Endodermal cell (in vitro differentiated cells): ENCODE results near the gene ASZ1. TPM values are rescaled to one million over a fixed set of nuclear protein-coding genes. Genes with fewer than 3 reads are reported as not detected.

Source experiments
- DNase-seq: peaks from one replicate; pipeline ENCODE4 v3.0.0-alpha.2; 2017
- H3K27ac ChIP-seq: 2 replicates; pipeline ENCODE4 v1.5.1; 2013; ENCODE audit warnings: mild to moderate bottlenecking, low read depth, low read length, moderate library complexity
- H3K27me3 ChIP-seq: 2 replicates; pipeline ENCODE4 v1.6.1; 2013; ENCODE audit warnings: mild to moderate bottlenecking, low read length, moderate library complexity; ENCODE audit not compliant: insufficient read depth, control insufficient read depth, poor library complexity, severe bottlenecking
- H3K36me3 ChIP-seq: 2 replicates; pipeline ENCODE4 v1.7.0; 2013; ENCODE audit warnings: mild to moderate bottlenecking, low read length, moderate library complexity; ENCODE audit not compliant: control insufficient read depth, insufficient read depth
- H3K4me1 ChIP-seq: one replicate; pipeline ENCODE4 v1.7.0; 2013; ENCODE audit warnings: low read length; ENCODE audit not compliant: control insufficient read depth, insufficient read depth
- H3K4me3 ChIP-seq: 2 replicates; pipeline ENCODE4 v1.5.1; 2013; ENCODE audit warnings: mild to moderate bottlenecking, low read length, moderate library complexity
- H3K9ac ChIP-seq: 2 replicates; pipeline ENCODE4 v1.6.1; 2013; ENCODE audit warnings: mild to moderate bottlenecking, low read length, moderate library complexity; ENCODE audit not compliant: poor library complexity, severe bottlenecking; ENCODE audit errors: extremely low read depth
- H3K9me3 ChIP-seq: 2 replicates; pipeline ENCODE4 v1.6.1; 2013; ENCODE audit warnings: mild to moderate bottlenecking, low read length, moderate library complexity; ENCODE audit not compliant: control insufficient read depth
- H3K27ac Mint-ChIP-seq: 2 replicates; pipeline ENCODE4 v1.8.0; 2020; ENCODE audit warnings: mixed read lengths
- H3K27me3 Mint-ChIP-seq: 2 replicates; pipeline ENCODE4 v1.8.0; 2021; ENCODE audit warnings: mild to moderate bottlenecking, mixed read lengths; ENCODE audit not compliant: insufficient read depth
- H3K36me3 Mint-ChIP-seq: 2 replicates; pipeline ENCODE4 v1.8.0; 2020; ENCODE audit warnings: low read depth, mixed read lengths
- H3K4me1 Mint-ChIP-seq: 2 replicates; pipeline ENCODE4 v1.8.0; 2020; ENCODE audit warnings: mixed read lengths
- H3K4me3 Mint-ChIP-seq: 2 replicates; pipeline ENCODE4 v1.8.0; 2020; ENCODE audit warnings: mild to moderate bottlenecking, moderate library complexity, mixed read lengths
- H3K9me3 Mint-ChIP-seq: 2 replicates; pipeline ENCODE4 v1.8.0; 2020; ENCODE audit warnings: mild to moderate bottlenecking, mixed read lengths
- CTCF ChIP-seq: fragments of 200-600 bp; sonication (generic); conservative IDR thresholded peaks from 2 replicates; pipeline ENCODE4 v1.5.0; 2021; ENCODE audit warnings: antibody characterized with exemption, mild to moderate bottlenecking
- WGBS, 2 experiments: methylation state at CpG; one replicate each; pipeline versions ENCODE4 v1.1.5 to v1.1.7; 2013; ENCODE audit warnings: missing lambda C conversion rate in 2 of 2, mixed read lengths in 1 of 2; ENCODE audit not compliant: insufficient coverage in 1 of 2, insufficient read length in 1 of 2; 5-methylcytosine and 5-hydroxymethylcytosine counted together
- total RNA-seq, 2 donors: library from RNA; stranded (reverse); fragmentation: NEBNext Ultra II Directional in 1 of 2; extraction: Animal tissue kit (Norgen Biotek cat#: 25700) in 1 of 2; gene quantifications; 2 replicates in 1 of 2; 3 replicates in 1 of 2; pipeline ENCODE4 v1.2.1, GENCODE V29; 2021

Gene ASZ1
- total RNA-seq, 2 donors from 2014 or later: not detected

- no peaks in the 10 kb centered on the region for H3K36me3 ChIP-seq
- no peak overlapping the region for H3K4me3 ChIP-seq
- no peak overlapping the region for H3K27ac ChIP-seq
- TF ChIP-seq CTCF: no peak
- H3K4me1 ChIP-seq: no peaks in the 10 kb centered on the region
- 90 to 100% methylated on average over 1 of the region's 1 CpG for WGBS, 2 experiments
- no peaks in the 10 kb centered on the region for H3K27me3 ChIP-seq
- no peaks in the 10 kb centered on the region for H3K9me3 ChIP-seq
- H3K9me3 Mint-ChIP-seq: peaks cover 2% of the 10 kb centered on the region
- H3K4me3 Mint-ChIP-seq: no peak overlapping the region
- no peaks in the 10 kb centered on the region for H3K36me3 Mint-ChIP-seq
- H3K27me3 Mint-ChIP-seq: no peaks in the 10 kb centered on the region
- no peak overlapping the region for H3K9ac ChIP-seq
- DNase-seq: no peak
- no peak overlapping the region for H3K27ac Mint-ChIP-seq
- H3K4me1 Mint-ChIP-seq: peaks cover 7% of the 10 kb centered on the region
These were observed 33.5 kb downstream of the ASZ1 start for GRCh38 chr7:117393781-117394180.

GRCh38 chr7:117389871-117390270 lies 37.4 kb downstream of the ASZ1 start:
- Histone ChIP-seq H3K4me3 (no peak overlapping the region), H3K27me3 (no peaks in the 10 kb centered on the region), H3K27ac (no peak overlapping the region), H3K36me3 (no peaks in the 10 kb centered on the region), H3K9ac (no peak overlapping the region), H3K9me3 (no peaks in the 10 kb centered on the region), H3K4me1 (no peaks in the 10 kb centered on the region)
- Mint-ChIP-seq H3K27ac (no peak overlapping the region), H3K4me3 (no peak overlapping the region), H3K9me3 (peaks cover 7% of the 10 kb centered on the region), H3K4me1 (no peaks in the 10 kb centered on the region), H3K27me3 (no peaks in the 10 kb centered on the region), H3K36me3 (no peaks in the 10 kb centered on the region)
- WGBS, 2 experiments: 92% methylated on average over 3 of the region's 3 CpGs; no CpG with 5 or more reads in 1 of the 2 experiments
- no peak for TF ChIP-seq CTCF
- no peak for DNase-seq

- H3K4me3 ChIP-seq: no peak overlapping the region
- Mint-ChIP-seq H3K27me3 (no peaks in the 10 kb centered on the region), H3K9me3 (peaks cover 7% of the 10 kb centered on the region), H3K4me3 (no peak overlapping the region), H3K36me3 (no peaks in the 10 kb centered on the region), H3K4me1 (no peaks in the 10 kb centered on the region), H3K27ac (no peak overlapping the region)
- no peak for TF ChIP-seq CTCF
- H3K9me3 ChIP-seq: no peaks in the 10 kb centered on the region
- no peak overlapping the region for H3K27ac ChIP-seq
- 83% methylated on average over 1 of the region's 1 CpG; no CpG with 5 or more reads in 1 of the 2 experiments for WGBS, 2 experiments
- H3K9ac ChIP-seq: no peak overlapping the region
- no peaks in the 10 kb centered on the region for H3K4me1 ChIP-seq
- DNase-seq: no peak
- H3K36me3 ChIP-seq: no peaks in the 10 kb centered on the region
- H3K27me3 ChIP-seq: no peaks in the 10 kb centered on the region
These were observed 41.1 kb downstream of the ASZ1 start for GRCh38 chr7:117386110-117386706.
